Kidney (tissue), 14 donors: Measurements from ENCODE around the gene KCTD6. TPM values are rescaled to one million over a fixed set of nuclear protein-coding genes. Genes with fewer than 3 reads are reported as not detected.

Experiments
- DNase-seq, 5 donors: peaks; one replicate each; pipeline ENCODE4 v3.0.0-alpha.2; 2013 to 2020
- FAIRE-seq: peaks from 2 replicates; lab custom pipeline; 2012; peaks lifted over from hg19 to GRCh38; lab: Jason Lieb, UNC
- H3K27ac ChIP-seq, 2 donors: one replicate each; pipeline ENCODE4 v1.7.0; 2013; ENCODE audit warnings: low read depth in 2 of 2, low read length in 2 of 2, inconsistent platforms in 1 of 2
- H3K27me3 ChIP-seq: one replicate; pipeline ENCODE4 v1.7.1; 2013; ENCODE audit warnings: low read length, inconsistent platforms; ENCODE audit not compliant: control insufficient read depth, insufficient read depth
- H3K36me3 ChIP-seq, 3 donors: one replicate each; pipeline versions ENCODE4 v1.7.0 to v1.7.1; 2013; ENCODE audit warnings: low read length in 3 of 3, control low read depth in 1 of 3, inconsistent platforms in 1 of 3; ENCODE audit not compliant: insufficient read depth in 3 of 3, control insufficient read depth in 2 of 3
- H3K4me1 ChIP-seq, 3 donors: one replicate each; pipeline versions ENCODE4 v1.7.0 to v1.7.1; 2013; ENCODE audit warnings: low read length in 3 of 3, inconsistent platforms in 1 of 3, low read depth in 1 of 3; ENCODE audit not compliant: control insufficient read depth in 2 of 3, insufficient read depth in 2 of 3
- H3K4me3 ChIP-seq, 3 donors: one replicate each; pipeline versions ENCODE4 v1.7.0 to v1.8.1; 2013; ENCODE audit warnings: low read length in 3 of 3, control low read depth in 1 of 3, inconsistent platforms in 1 of 3
- H3K9ac ChIP-seq, 3 donors: one replicate each; pipeline versions ENCODE4 v1.7.0 to v1.7.1; 2013; ENCODE audit warnings: low read length in 3 of 3, control low read depth in 1 of 3, inconsistent platforms in 1 of 3
- H3K9me3 ChIP-seq, 3 donors: one replicate each; pipeline versions ENCODE4 v1.7.0 to v1.7.1; 2013; ENCODE audit warnings: low read length in 3 of 3, control low read depth in 1 of 3, inconsistent platforms in 1 of 3; ENCODE audit not compliant: control insufficient read depth in 2 of 3, insufficient read depth in 1 of 3
- intact Hi-C: fragments of 100-400 bp; cut with DNase I; formaldehyde crosslinking; loops from one replicate; pipeline ENCODE4 v1.11.1; 2022
- polyA plus RNA-seq: library from polyadenylated mRNA; stranded (reverse); fragments of 350-450 nt; fragmentation: Illumina TruSeq; extraction: RNeasy Lipid Tissue Mini Kit (QIAGEN cat#74804); gene quantifications from one replicate; pipeline ENCODE4 v1.2.3, GENCODE V29; 2014; ENCODE audit warnings: low read depth, low replicate concordance; ENCODE audit not compliant: insufficient read depth
- total RNA-seq: library from RNA; stranded (reverse); fragmentation: NEBNext Ultra II Directional; extraction: Animal tissue kit (Norgen Biotek cat#: 25700); gene quantifications from one replicate; pipeline ENCODE4 v1.2.1, GENCODE V29; 2021
- TF ChIP-seq, protein P1 (sequence below): IDR thresholded peaks from 3 replicates; pipeline ENCODE4 v1.5.1; 2012; ENCODE audit warnings: mild to moderate bottlenecking, moderate library complexity, borderline replicate concordance; ENCODE audit not compliant: insufficient read depth; ENCODE audit errors: extremely low read depth
- donor health status: control.
- donor health status: control.
- donor health status: control.
- donor health status: control.
- donor health status: control.
- donor health status: DM: yes; HTN: yes; CAD: no.
- donor health status: Normal renal cell carcinoma (clear cell type).

KCTD6 gene
- total and polyA plus RNA-seq, 2 donors from 2014 or later: 19.0 to 24.5 TPM

GRCh38 chr3:58537412-58538301 is 45.8 kb downstream of the KCTD6 start:
- intact Hi-C loops: no loop called here
- DNase-seq: no peak
- Histone ChIP-seq H3K4me1 (peaks cover 0 to 34% (median 18%) of the 10 kb centered on the region in 3 donors), H3K36me3 (peaks cover 0 to 12% (median 6%) of the 10 kb centered on the region in 3 donors), H3K27me3 (no peaks in the 10 kb centered on the region), H3K9ac (peak overlapping the region in 2 of 3 donors; percentile 45 to 88), H3K4me3 (peak overlapping the region in 1 of 3 donors; percentile 69), H3K9me3 (no peaks in the 10 kb centered on the region), H3K27ac (peak overlapping the region; percentile 29 to 77)
- no peak for FAIRE-seq
- TF ChIP-seq, protein P1, sequence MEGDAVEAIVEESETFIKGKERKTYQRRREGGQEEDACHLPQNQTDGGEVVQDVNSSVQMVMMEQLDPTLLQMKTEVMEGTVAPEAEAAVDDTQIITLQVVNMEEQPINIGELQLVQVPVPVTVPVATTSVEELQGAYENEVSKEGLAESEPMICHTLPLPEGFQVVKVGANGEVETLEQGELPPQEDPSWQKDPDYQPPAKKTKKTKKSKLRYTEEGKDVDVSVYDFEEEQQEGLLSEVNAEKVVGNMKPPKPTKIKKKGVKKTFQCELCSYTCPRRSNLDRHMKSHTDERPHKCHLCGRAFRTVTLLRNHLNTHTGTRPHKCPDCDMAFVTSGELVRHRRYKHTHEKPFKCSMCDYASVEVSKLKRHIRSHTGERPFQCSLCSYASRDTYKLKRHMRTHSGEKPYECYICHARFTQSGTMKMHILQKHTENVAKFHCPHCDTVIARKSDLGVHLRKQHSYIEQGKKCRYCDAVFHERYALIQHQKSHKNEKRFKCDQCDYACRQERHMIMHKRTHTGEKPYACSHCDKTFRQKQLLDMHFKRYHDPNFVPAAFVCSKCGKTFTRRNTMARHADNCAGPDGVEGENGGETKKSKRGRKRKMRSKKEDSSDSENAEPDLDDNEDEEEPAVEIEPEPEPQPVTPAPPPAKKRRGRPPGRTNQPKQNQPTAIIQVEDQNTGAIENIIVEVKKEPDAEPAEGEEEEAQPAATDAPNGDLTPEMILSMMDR: no peak

DNA sequence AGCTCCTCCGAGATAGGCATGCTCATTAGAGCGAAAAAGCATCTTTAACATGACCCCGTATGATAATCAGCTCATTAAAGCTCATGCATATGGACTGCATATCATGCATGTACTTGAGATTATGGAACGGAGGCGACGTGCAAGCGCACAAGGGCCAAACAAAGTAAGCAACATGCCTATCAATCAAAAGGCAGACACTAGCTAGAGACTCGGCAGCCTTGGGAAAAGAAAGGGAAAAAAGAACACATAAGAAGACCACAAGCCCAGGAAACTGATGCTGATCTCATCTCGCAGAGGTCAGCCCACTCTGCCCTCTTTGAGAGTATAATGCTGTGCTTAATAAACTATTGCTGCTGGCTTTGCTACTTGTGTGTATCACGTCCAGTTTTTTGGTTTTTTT is 47.7 kb downstream of the KCTD6 start:
- Histone ChIP-seq H3K36me3 (no peaks in the 10 kb centered on the region), H3K9ac (no peak overlapping the region), H3K4me3 (no peak overlapping the region), H3K9me3 (no peaks in the 10 kb centered on the region), H3K4me1 (peaks cover 0 to 31% (median 17%) of the 10 kb centered on the region in 3 donors), H3K27ac (no peak overlapping the region), H3K27me3 (no peaks in the 10 kb centered on the region)
- intact Hi-C loops: no loop called here
- FAIRE-seq (no peak), DNase-seq (peak in 2 of 5 donors; percentile 41 to 54)
- TF ChIP-seq, protein P1: no peak

- no peak overlapping the region for H3K27ac ChIP-seq
- peaks cover 0 to 28% (median 17%) of the 10 kb centered on the region in 3 donors for H3K4me1 ChIP-seq
- no peaks in the 10 kb centered on the region for H3K27me3 ChIP-seq
- intact Hi-C loops: no loop called here
- H3K36me3 ChIP-seq: no peaks in the 10 kb centered on the region
- TF ChIP-seq, protein P1: no peak
- H3K9ac ChIP-seq: no peak overlapping the region
- H3K9me3 ChIP-seq: no peaks in the 10 kb centered on the region
- no peak overlapping the region for H3K4me3 ChIP-seq
- DNase-seq (no peak), FAIRE-seq (no peak)
Measured at GRCh38 chr3:58540176-58540858, 48.4 kb downstream of the KCTD6 start.
